CD14-positive monocyte (primary cell): ENCODE measurements around the gene CARM1. TPM values are rescaled to one million over a fixed set of nuclear protein-coding genes. Genes with fewer than 3 reads are reported as not detected.

ENCODE experiments used
- DNase-seq, 3 donors: peaks; one replicate each; pipeline ENCODE4 v3.0.0-alpha.2; 2011 to 2022
- H2AFZ ChIP-seq: 2 replicates; pipeline ENCODE4 v1.6.0; 2012; ENCODE audit warnings: mild to moderate bottlenecking, low read depth, low read length, inconsistent platforms; ENCODE audit not compliant: insufficient read depth, poor library complexity, severe bottlenecking
- H3K27ac ChIP-seq, 2 donors: 1 replicate in 1 of 2; 2 replicates in 1 of 2; pipeline ENCODE4 v1.5.1; 2012 to 2013; ENCODE audit warnings: low read length in 2 of 2, control low read depth in 1 of 2, inconsistent platforms in 1 of 2, low read depth in 1 of 2, mild to moderate bottlenecking in 1 of 2
- H3K27me3 ChIP-seq, 2 donors: one replicate each; pipeline versions ENCODE4 v1.6.0 to v1.6.1; 2011 to 2013; ENCODE audit warnings: low read length in 2 of 2; ENCODE audit not compliant: control insufficient read depth in 2 of 2, insufficient read depth in 2 of 2
- H3K36me3 ChIP-seq, 2 donors: replicated peaks in 1 of 2; 1 replicate in 1 of 2; 2 replicates in 1 of 2; pipeline versions ENCODE4 v1.5.1 to v1.6.1; 2012 to 2013; ENCODE audit warnings: low read length in 2 of 2, control low read depth in 1 of 2, inconsistent platforms in 1 of 2, mild to moderate bottlenecking in 1 of 2; ENCODE audit not compliant: insufficient read depth in 2 of 2, control insufficient read depth in 1 of 2
- H3K4me1 ChIP-seq, 2 donors: 1 replicate in 1 of 2; 2 replicates in 1 of 2; pipeline versions ENCODE4 v1.5.1 to v1.6.1; 2012 to 2013; ENCODE audit warnings: low read length in 2 of 2, control low read depth in 1 of 2, inconsistent platforms in 1 of 2, mild to moderate bottlenecking in 1 of 2, moderate library complexity in 1 of 2; ENCODE audit not compliant: insufficient read depth in 2 of 2, control insufficient read depth in 1 of 2
- H3K4me2 ChIP-seq: replicated peaks from 2 replicates; pipeline ENCODE3; 2012; ENCODE audit warnings: low read length, moderate library complexity, mild to moderate bottlenecking; ENCODE audit not compliant: poor library complexity, severe bottlenecking; ENCODE audit errors: extremely low read depth
- H3K4me3 ChIP-seq, 3 experiments: fragments of 200-600 bp in 1 of 3; sonication (generic) in 1 of 3; replicated peaks in 1 of 3; 1 replicate in 2 of 3; 2 replicates in 1 of 3; pipeline ENCODE4 v1.5.1; 2011 to 2013; ENCODE audit warnings: low read length in 3 of 3, mild to moderate bottlenecking in 3 of 3, control low read depth in 2 of 3, low read depth in 2 of 3, inconsistent platforms in 1 of 3, moderate library complexity in 1 of 3
- H3K79me2 ChIP-seq: 2 replicates; pipeline ENCODE4 v1.6.0; 2012; ENCODE audit warnings: mild to moderate bottlenecking, control low read depth, inconsistent platforms, low read length, moderate library complexity; ENCODE audit not compliant: insufficient read depth
- H3K9ac ChIP-seq: 2 replicates; pipeline ENCODE4 v1.6.0; 2017; ENCODE audit warnings: low read length, mild to moderate bottlenecking; ENCODE audit not compliant: insufficient read depth, poor library complexity, severe bottlenecking
- H3K9me3 ChIP-seq, 2 donors: replicated peaks in 1 of 2; 1 replicate in 1 of 2; 2 replicates in 1 of 2; pipeline versions ENCODE4 v1.5.1 to v1.6.1; 2012 to 2013; ENCODE audit warnings: low read length in 2 of 2, control low read depth in 1 of 2; ENCODE audit not compliant: control insufficient read depth in 1 of 2, insufficient read depth in 1 of 2
- H4K20me1 ChIP-seq: 2 replicates; pipeline ENCODE4 v1.6.0; 2012; ENCODE audit warnings: mild to moderate bottlenecking, low read length, control low read depth, moderate library complexity; ENCODE audit not compliant: insufficient read depth
- H3K27ac Mint-ChIP-seq, 7 donors: one replicate each; pipeline ENCODE4 v1.8.0; 2020; ENCODE audit warnings: mild to moderate bottlenecking in 7 of 7, mixed read lengths in 7 of 7, moderate library complexity in 6 of 7, inconsistent platforms in 2 of 7
- H3K27me3 Mint-ChIP-seq, 3 donors: one replicate each; pipeline ENCODE4 v1.8.0; 2021 to 2022; ENCODE audit warnings: low read depth in 3 of 3, mild to moderate bottlenecking in 3 of 3, mixed read lengths in 3 of 3, moderate library complexity in 3 of 3, inconsistent platforms in 1 of 3
- H3K36me3 Mint-ChIP-seq, 2 donors: one replicate each; pipeline ENCODE4 v1.8.0; 2020; ENCODE audit warnings: mixed read lengths in 2 of 2, inconsistent platforms in 1 of 2, mild to moderate bottlenecking in 1 of 2
- H3K4me1 Mint-ChIP-seq: one replicate; pipeline ENCODE4 v1.8.0; 2020; ENCODE audit warnings: mild to moderate bottlenecking, mixed read lengths
- H3K4me3 Mint-ChIP-seq, 2 donors: one replicate each; pipeline ENCODE4 v1.8.0; 2020; ENCODE audit warnings: mild to moderate bottlenecking in 2 of 2, mixed read lengths in 2 of 2, moderate library complexity in 1 of 2
- H3K9me3 Mint-ChIP-seq, 7 donors: one replicate each; pipeline ENCODE4 v1.8.0; 2020 to 2022; ENCODE audit warnings: mixed read lengths in 7 of 7, mild to moderate bottlenecking in 6 of 7, moderate library complexity in 6 of 7, inconsistent platforms in 2 of 7
- WGBS: methylation state at CpG from one replicate; pipeline ENCODE4 v1.1.5; 2013; ENCODE audit warnings: missing lambda C conversion rate; ENCODE audit not compliant: insufficient coverage; 5-methylcytosine and 5-hydroxymethylcytosine counted together
- intact Hi-C, 2 donors: fragments of 100-400 bp; cut with micrococcal nuclease; formaldehyde crosslinking; loops; one replicate each; pipeline versions ENCODE4 v1.15.0 to v1.15.1; 2023
- polyA plus RNA-seq, 3 donors: library from polyadenylated mRNA; depleted of rRNA in 1 of 3; unstranded in 2 of 3; stranded (reverse) in 1 of 3; fragments of 300-500 nt in 2 of 3; fragments of >200 nt in 1 of 3; fragmentation: Illumina TruSeq in 2 of 3; gene quantifications; 1 replicate in 2 of 3; 2 replicates in 1 of 3; pipeline ENCODE4 v1.2.3, GENCODE V29; 2012 to 2021
- TF ChIP-seq, protein P1 (sequence below): fragments of 200-600 bp; IDR thresholded peaks from one replicate; pipeline ENCODE4 v1.8.0; 2022; ENCODE audit warnings: antibody characterized with exemption, mild to moderate bottlenecking

The CARM1 gene
- polyA plus RNA-seq, 3 donors = 0.17 to 26.3 (median 0.29) TPM

DNA sequence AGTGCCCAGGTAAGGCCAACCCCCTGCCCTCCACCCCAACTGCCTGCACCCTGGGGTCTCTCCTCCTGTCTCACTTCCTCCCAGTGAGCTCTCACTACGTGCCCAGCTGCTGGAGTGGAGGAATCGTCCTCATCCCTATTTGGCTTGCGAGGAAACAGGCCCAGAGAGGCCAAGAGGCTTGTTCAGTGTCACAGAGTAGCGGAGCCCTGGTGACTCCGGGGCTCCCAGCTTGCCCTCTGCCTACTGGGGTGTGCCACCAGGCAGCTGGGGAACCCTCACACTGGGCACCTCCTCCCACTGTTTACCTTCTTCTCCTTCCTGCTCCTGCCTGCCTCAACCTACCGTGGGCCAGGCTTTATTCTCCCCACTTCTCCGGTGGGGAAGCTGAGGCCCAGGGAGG, 41.0 kb upstream of the CARM1 start:
- Mint-ChIP-seq H3K4me3 (no peak overlapping the region), H3K9me3 (no peaks in the 10 kb centered on the region), H3K27ac (peak overlapping the region in 3 of 7 donors; percentile 36 to 65 (median 58)), H3K36me3 (peaks cover 50 to 79% of the 10 kb centered on the region in 2 donors), H3K4me1 (peaks cover 3% of the 10 kb centered on the region), H3K27me3 (peaks cover 0 to 2% (median 0%) of the 10 kb centered on the region in 3 donors)
- Histone ChIP-seq H3K4me3 (no peak overlapping the region), H2AFZ (no peak overlapping the region), H3K4me1 (peaks cover 4 to 5% of the 10 kb centered on the region in 2 donors), H3K36me3 (peaks cover 73 to 88% of the 10 kb centered on the region in 2 donors), H3K4me2 (no peak overlapping the region), H3K27ac (peak overlapping the region in 1 of 2 donors; percentile 48), H3K79me2 (no peaks in the 10 kb centered on the region), H3K27me3 (no peaks in the 10 kb centered on the region), H4K20me1 (peaks cover 36% of the 10 kb centered on the region), H3K9me3 (no peaks in the 10 kb centered on the region), H3K9ac (no peak overlapping the region)
- intact Hi-C loops = no loop called here
- TF ChIP-seq, protein P1, sequence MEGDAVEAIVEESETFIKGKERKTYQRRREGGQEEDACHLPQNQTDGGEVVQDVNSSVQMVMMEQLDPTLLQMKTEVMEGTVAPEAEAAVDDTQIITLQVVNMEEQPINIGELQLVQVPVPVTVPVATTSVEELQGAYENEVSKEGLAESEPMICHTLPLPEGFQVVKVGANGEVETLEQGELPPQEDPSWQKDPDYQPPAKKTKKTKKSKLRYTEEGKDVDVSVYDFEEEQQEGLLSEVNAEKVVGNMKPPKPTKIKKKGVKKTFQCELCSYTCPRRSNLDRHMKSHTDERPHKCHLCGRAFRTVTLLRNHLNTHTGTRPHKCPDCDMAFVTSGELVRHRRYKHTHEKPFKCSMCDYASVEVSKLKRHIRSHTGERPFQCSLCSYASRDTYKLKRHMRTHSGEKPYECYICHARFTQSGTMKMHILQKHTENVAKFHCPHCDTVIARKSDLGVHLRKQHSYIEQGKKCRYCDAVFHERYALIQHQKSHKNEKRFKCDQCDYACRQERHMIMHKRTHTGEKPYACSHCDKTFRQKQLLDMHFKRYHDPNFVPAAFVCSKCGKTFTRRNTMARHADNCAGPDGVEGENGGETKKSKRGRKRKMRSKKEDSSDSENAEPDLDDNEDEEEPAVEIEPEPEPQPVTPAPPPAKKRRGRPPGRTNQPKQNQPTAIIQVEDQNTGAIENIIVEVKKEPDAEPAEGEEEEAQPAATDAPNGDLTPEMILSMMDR = no peak
- WGBS = 82% methylated on average over 6 of the region's 7 CpGs
- DNase-seq = no peak

DNA sequence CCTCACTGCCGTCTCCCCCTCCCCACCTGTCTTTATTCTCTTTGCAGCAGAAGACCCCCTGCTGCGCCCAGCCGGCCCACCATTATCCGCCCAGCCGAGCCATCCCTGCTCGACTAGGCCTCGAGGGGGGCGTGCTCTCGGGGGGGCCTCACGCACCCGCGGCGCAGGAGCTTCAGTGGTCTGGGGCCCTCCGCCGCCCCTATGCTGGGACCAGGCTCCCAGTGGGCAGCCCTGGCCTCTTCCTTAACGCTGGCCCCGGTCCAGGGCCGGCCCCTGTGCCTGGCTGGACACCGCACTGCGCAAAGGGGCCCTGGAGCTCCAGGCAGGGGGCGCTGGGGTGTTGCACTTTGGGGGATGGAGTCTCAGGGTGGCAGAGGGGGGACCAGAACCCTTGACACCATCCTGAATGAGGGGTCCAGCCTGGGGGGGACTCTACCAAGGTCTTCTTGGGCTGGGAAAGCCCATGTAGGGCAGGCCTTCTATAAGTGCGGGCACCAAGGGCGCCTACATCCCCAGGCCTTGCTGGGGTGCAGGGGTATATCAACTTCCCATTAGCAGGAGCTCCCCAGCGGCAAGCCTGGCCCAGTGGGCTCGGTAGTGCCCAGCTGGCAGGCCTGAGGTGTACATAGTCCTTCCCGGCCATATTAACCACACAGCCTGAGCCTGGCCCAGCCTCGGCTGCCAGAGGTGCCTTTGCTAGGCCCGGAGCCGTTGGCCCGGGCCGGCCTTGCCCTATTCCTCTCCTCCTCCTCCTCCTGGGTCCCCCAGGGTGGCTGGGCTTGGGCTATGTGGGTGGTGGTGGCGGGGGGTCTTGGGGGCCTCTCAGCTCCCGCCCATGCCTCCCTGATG, 40.2 kb upstream of the CARM1 start:
- Histone ChIP-seq H3K36me3 (peaks cover 65 to 80% of the 10 kb centered on the region in 2 donors), H3K27ac (no peak overlapping the region), H4K20me1 (peaks cover 39% of the 10 kb centered on the region), H2AFZ (no peak overlapping the region), H3K79me2 (no peaks in the 10 kb centered on the region), H3K9ac (no peak overlapping the region), H3K9me3 (no peaks in the 10 kb centered on the region), H3K27me3 (no peaks in the 10 kb centered on the region), H3K4me3 (no peak overlapping the region), H3K4me2 (no peak overlapping the region), H3K4me1 (peaks cover 6 to 7% of the 10 kb centered on the region in 2 donors)
- H3K9me3 Mint-ChIP-seq = peaks cover 0 to 3% (median 0%) of the 10 kb centered on the region in 7 donors
- TF ChIP-seq, protein P1 = no peak
- H3K4me1 Mint-ChIP-seq = peaks cover 3% of the 10 kb centered on the region
- intact Hi-C loops = no loop called here
- no peak overlapping the region for H3K4me3 Mint-ChIP-seq
- H3K27ac Mint-ChIP-seq = peak overlapping the region in 1 of 7 donors; percentile 42
- peaks cover 42 to 74% of the 10 kb centered on the region in 2 donors for H3K36me3 Mint-ChIP-seq
- peaks cover 0 to 2% (median 0%) of the 10 kb centered on the region in 3 donors for H3K27me3 Mint-ChIP-seq
- 90% methylated on average over 23 of the region's 33 CpGs for WGBS
- no peak for DNase-seq
